HG03460 (cell line): ENCODE data around the gene PTPRJ.

Experiments
- ATAC-seq: cut with Tn5 transposase; IDR thresholded peaks from one replicate; pipeline ENCODE4 v1.9.1; 2021; ENCODE audit not compliant: unreplicated experiment

PTPRJ gene

DNA sequence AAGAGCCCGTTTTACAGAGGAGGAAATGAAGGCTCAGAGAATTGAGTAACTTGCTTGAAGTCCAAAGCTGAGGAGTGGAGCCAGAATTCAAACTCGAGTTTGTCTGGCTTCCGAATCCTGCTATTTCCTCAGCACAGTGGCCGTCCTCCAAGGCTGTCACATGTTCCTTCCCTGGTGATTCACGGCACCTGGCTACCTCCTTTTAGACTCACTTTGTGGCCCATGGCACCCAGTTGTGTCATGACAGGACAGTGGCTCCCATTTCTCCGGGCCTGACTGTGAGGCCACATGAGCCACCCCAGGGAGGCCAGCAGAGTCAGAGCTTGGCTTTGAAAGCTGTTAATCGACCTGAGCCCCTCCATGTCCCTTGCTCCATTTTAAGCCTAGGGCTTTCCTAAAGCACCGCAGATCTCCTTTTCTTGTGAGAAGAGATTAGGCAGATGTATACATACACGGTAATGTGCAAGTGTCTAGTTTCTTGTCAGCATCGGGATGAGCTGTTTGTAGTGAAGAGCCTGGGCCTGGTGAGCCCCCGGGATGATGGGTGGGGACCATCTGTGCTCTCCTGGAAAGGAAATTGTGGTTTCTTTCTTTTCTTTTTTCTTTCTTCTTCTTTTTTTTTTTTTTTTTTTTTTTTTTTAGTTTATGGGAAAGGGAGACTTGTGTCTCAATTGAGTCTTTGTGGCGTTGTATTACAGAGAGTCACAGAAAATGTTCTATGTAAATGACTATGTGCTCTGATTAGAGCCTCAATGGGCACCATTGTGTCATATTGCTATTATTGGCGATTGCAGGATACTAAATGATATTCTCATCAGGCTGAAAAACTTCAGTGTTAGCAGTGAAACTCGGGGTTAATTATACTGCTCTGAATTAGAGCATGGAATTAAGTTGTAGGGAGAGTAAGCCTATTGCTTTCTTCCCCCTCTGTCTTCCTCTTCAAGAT, 54.8 kb downstream of the PTPRJ start:
- ATAC-seq, result no peak

DNA sequence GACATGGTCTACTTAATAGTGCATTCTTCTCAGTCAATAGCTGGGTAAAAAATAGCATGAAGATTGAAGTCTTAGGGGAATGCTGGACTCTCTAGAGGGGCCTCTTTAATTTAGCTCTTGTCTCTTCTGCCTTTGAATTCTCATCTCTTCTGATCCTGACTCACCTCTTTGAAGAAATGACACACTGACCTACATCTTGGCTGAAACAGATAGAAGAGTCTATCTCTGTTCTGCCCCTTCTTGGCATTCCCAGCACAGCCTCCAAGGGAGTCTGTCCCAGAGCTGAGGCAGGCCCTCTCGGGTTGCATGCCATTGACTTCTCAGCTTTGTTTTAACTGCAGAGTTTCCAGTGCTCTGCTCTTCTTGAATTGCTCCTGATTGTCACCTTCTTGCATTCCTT, 55.7 kb downstream of the PTPRJ start:
- no peak for ATAC-seq

DNA sequence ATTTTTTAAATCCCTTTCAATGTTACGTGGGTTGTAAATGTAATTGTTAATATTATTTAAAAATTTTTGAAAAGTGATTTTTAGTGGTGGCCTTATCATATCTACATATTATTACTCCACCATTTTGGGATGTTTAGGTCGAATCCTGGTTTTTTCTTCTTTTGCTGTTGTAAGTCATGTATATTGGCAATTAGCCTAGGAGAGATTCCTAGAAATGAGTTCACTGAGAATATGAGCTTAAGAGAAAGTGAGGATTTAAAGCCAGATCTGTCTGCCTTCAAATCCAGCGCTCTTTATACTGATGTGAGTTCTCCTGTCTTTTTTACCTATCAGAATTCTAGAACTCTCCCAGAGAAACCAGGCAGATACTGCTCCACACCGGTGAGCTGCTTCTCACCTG, 56.1 kb downstream of the PTPRJ start:
- no peak for ATAC-seq

GRCh38 chr11:48037709-48038468, 57.5 kb downstream of the PTPRJ start:
- no peak for ATAC-seq

DNA sequence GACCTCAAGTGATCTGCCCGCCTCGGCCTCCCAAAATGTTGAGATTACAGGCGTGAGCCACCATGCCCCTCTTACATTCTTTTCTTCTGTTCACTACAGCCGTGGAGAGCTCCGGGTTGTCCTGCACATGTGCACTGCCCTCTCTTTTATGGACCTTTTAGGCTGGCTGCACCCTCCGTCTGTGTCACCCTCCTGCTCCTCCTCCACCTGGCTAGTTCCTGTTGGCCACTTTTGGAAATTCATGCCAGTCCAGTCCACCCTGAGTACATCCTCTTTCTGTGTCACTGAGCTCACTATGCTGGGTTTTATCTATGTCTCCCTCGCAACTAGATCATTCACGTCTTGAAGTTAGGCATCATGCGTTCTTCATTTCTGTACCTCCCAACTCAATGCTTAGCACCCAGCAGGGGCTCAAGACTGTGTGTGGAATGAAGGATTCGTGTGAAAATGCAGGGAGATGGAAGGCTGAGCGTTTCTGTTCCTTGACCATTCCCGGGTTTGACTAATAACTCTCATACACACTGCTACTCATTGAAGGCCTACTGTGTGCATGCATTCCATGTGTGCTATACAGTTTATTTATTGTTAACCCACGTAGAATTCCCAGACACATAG, 60.6 kb downstream of the PTPRJ start:
- no peak for ATAC-seq

- ATAC-seq, result no peak
These were observed 61.7 kb downstream of the PTPRJ start for GRCh38 chr11:48041877-48042695.

GRCh38 chr11:48043111-48043990, 63.0 kb downstream of the PTPRJ start:
- no peak for ATAC-seq

DNA sequence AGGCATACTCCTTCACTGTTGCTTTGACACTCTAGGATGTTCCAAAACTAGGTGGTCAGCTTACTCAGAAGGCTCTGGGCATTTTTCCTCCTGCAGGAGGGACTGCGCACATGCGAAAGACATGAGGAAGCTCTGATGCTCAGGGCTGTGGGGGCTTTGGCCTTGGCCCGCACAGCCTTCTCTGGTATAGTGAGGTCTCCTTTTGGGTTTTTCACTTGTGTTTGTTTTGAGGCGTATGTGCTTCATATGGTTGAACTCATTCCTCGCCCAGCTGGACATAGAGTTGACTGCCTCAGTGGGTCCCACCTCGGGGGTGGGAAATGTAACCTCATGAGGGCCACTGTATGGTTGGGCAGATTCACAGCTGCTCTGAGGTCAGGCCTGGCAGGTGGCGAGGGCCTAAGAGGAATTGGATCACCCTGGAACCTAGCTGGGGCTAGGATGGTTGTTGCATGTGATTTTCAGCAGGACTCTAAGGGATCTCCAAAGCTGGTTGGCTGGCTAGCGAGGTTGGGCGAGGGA, 63.7 kb downstream of the PTPRJ start:
- no peak for ATAC-seq

- no peak for ATAC-seq
These were observed 64.2 kb downstream of the PTPRJ start for GRCh38 chr11:48044577-48044976.

GRCh38 chr11:48045536-48045935, 65.2 kb downstream of the PTPRJ start:
- no peak for ATAC-seq

- ATAC-seq, result no peak
These were observed 67.3 kb downstream of the PTPRJ start for GRCh38 chr11:48047616-48048015.

DNA sequence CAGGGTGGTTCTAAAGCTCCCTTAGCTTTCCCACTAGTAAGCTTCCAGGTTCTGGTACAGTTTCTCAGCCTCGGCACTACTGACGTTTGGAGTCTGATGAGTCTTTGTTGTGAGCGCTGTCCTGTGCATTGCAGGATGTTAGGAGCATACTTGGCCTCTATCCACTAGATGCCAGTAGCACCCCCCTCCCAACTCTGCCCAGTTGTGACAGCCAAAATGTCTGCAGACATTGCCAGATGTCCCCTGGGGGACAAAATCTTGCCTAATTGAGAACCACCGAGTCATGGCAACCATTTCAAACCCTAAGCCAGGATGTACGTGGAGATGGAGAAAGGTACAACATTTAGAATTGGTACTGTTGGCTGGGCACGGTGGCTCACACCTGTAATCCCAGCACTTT, 68.7 kb downstream of the PTPRJ start:
- ATAC-seq, result no peak

- no peak for ATAC-seq
These were observed 69.9 kb downstream of the PTPRJ start for GRCh38 chr11:48050304-48050703.

DNA sequence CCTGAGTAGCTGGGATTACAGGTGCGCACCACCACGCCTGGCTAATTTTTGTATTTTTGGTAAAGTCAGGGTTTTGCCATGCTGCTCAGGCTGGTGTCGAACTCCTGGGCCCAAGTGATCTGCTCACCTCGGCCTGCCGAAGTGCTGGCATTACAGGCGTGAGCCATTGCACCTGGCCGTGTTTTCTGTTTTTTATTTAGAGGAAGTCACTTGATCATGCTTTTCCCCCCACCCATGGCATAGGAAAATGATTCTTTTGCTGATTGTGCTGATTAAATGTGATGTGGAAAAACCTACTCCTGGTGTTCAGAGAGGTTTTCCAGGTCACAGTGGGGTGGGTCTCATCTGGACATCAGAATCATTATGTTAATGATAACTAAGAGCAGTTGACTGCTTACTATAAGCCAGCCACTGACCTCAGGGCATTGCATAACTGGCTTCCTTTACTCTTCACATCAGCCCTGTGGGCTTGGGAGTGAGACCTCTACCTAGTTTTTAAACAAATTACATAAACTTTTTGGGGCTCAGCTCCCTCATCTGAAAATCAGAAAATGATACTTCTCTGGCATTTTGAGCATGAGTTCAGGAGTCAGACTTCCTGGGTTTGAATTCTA, 71.0 kb downstream of the PTPRJ start:
- ATAC-seq, result no peak

DNA sequence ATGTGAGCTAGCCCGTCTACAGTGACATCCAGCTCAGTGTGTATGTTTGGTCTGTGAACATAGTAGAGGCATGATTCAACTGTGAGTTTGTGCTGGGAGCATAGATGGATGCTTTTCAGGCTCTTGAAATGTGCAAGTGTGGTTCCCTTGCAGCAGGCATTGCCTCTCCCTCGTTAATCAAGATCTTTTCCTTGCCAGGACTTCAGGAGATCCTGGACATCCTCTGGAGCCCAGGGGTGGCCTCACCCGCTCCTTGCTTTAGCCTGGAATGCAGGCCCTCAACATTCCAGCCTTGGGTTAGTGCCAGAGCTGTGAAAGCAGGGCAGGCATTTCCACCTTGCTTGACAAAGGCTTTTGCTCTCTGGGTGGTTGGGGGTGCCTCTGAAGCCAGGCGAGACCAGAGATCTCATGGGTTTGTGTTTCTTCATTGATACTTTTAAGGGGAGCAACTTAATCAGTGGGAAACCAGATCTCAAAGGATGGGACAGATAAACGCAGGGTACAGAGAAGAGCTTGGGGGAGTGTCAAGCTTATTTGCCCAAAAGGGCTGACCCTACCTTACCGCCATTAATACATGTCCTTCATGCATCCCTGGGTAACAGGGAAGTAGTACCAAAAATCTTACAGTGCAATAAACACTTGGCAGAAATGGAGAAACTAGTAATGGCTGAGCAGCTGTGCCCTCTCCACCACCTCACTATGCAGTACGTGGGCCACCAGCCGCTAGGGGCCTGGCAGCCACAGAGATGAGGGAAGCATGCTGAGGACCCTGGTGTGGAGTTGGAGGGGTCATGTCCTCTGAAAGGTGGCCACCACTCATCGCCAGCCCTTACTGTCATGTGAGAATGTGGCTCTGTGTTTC, 72.1 kb downstream of the PTPRJ start:
- ATAC-seq, result no peak

GRCh38 chr11:48054994-48055291, 74.6 kb downstream of the PTPRJ start:
- ATAC-seq, result no peak

GRCh38 chr11:48055292-48056132, 75.2 kb downstream of the PTPRJ start:
- no peak for ATAC-seq
